Thymus (tissue), 11 donors: ENCODE data around the gene SURF1. TPM values are rescaled to one million over a fixed set of nuclear protein-coding genes. Genes with fewer than 3 reads are reported as not detected.

Experiments
- DNase-seq, 9 donors: peaks; one replicate each; pipeline ENCODE4 v3.0.0-alpha.2; 2013; ENCODE audit warnings: low spot score in 9 of 9, low read depth in 6 of 9, missing footprints in 1 of 9
- H3K27ac ChIP-seq, 2 donors: one replicate each; pipeline ENCODE4 v1.5.1; 2013; ENCODE audit warnings: control low read depth in 1 of 2, low read depth in 1 of 2, low read length in 1 of 2, mild to moderate bottlenecking in 1 of 2, moderate library complexity in 1 of 2
- H3K27me3 ChIP-seq, 2 donors: one replicate each; pipeline ENCODE4 v1.5.1; 2013; ENCODE audit warnings: low read length in 1 of 2; ENCODE audit not compliant: control insufficient read depth in 2 of 2, insufficient read depth in 1 of 2
- H3K36me3 ChIP-seq, 2 donors: one replicate each; pipeline ENCODE4 v1.5.1; 2013; ENCODE audit warnings: low read length in 1 of 2, mild to moderate bottlenecking in 1 of 2, moderate library complexity in 1 of 2; ENCODE audit not compliant: control insufficient read depth in 2 of 2, insufficient read depth in 2 of 2
- H3K4me1 ChIP-seq, 2 donors: one replicate each; pipeline ENCODE4 v1.5.1; 2013; ENCODE audit warnings: low read length in 2 of 2; ENCODE audit not compliant: control insufficient read depth in 2 of 2, insufficient read depth in 2 of 2
- H3K4me3 ChIP-seq, 2 donors: one replicate each; pipeline ENCODE4 v1.5.1; 2013; ENCODE audit warnings: low read length in 2 of 2, control low read depth in 1 of 2, mild to moderate bottlenecking in 1 of 2
- H3K9me3 ChIP-seq, 2 donors: one replicate each; pipeline ENCODE4 v1.5.1; 2013; ENCODE audit warnings: low read length in 1 of 2, mild to moderate bottlenecking in 1 of 2; ENCODE audit not compliant: control insufficient read depth in 2 of 2, insufficient read depth in 1 of 2
- WGBS: extraction: QIAGEN DNeasy Blood & Tissue Kit; methylation state at CpG from one replicate; pipeline ENCODE4 v1.1.7; 2013; 5-methylcytosine and 5-hydroxymethylcytosine counted together
- polyA plus RNA-seq: library from polyadenylated mRNA; stranded (reverse); fragments of 200-250 nt; gene quantifications from one replicate; pipeline ENCODE4 v1.2.3, GENCODE V29; 2013
- total RNA-seq: library from RNA; stranded (reverse); fragments of 120-200 nt; gene quantifications from one replicate; pipeline ENCODE4 v1.2.4, GENCODE V29; 2013
- donor health status: healthy.

Gene SURF1
- total and polyA plus RNA-seq, 2 donors, result 31.9 to 84.0 TPM

DNA sequence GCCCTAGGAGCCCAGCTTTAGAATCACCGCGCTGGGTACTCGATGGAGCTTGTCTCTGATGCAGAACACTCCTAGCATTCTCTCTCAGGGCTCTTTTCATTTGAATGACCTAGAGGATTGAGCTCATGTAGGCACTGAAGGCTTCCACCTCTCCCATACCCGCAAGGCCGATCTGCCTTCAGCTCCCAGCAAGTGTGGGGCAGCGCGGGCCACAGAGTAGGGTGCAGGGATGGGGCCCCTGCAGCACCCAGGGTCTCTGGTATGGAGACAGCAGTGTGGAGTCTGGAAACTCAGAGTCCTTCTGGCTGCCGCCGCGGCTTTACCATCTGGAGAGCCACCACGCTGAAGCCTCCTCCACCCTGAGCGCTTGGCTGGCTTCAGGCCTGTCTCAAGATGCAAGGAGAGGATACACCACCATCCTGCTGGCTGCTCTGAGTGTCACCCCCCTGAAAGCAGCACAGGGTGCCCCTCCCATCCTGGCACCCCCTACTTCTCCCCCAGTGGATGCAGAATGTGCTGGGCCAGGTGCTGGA, 32.8 kb upstream of the SURF1 start:
- no peaks in the 10 kb centered on the region for H3K27me3 ChIP-seq
- DNase-seq, result no peak

DNA sequence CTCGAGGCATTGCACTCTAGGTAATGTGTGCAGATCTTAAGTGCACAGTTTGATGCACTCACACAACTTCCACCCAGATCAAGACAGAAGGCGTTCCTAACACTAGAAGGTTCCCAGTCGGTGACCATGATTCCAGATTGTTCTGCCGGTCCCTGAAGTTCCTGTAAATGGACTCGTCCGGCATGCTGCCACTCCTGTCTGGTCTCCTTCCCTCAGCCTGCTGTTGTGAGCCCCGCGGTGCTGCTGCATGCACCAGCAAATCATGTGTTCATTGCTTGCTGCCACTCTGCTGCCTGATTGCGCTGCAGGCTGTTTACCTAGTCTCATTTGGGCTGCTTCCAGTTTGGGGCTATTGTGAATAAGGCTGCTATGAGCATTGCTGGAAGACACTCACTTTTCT, 31.4 kb upstream of the SURF1 start:
- Histone ChIP-seq H3K9me3 (peaks cover 0 to 4% of the 10 kb centered on the region in 2 donors), H3K4me3 (no peak overlapping the region), H3K4me1 (peaks cover 0 to 2% of the 10 kb centered on the region in 2 donors), H3K27ac (no peak overlapping the region), H3K36me3 (no peaks in the 10 kb centered on the region), H3K27me3 (no peaks in the 10 kb centered on the region)
- WGBS, result 93% methylated on average over 9 of the region's 9 CpGs
- DNase-seq, result no peak

More for the DNA sequence above, 32.8 kb upstream of the SURF1 start:
- H3K36me3 ChIP-seq, result no peaks in the 10 kb centered on the region
- WGBS, result 98% methylated on average over 12 of the region's 12 CpGs
- H3K9me3 ChIP-seq, result peaks cover 0 to 4% of the 10 kb centered on the region in 2 donors
- no peak overlapping the region for H3K4me3 ChIP-seq
- peaks cover 0 to 2% of the 10 kb centered on the region in 2 donors for H3K4me1 ChIP-seq
- no peak overlapping the region for H3K27ac ChIP-seq

DNA sequence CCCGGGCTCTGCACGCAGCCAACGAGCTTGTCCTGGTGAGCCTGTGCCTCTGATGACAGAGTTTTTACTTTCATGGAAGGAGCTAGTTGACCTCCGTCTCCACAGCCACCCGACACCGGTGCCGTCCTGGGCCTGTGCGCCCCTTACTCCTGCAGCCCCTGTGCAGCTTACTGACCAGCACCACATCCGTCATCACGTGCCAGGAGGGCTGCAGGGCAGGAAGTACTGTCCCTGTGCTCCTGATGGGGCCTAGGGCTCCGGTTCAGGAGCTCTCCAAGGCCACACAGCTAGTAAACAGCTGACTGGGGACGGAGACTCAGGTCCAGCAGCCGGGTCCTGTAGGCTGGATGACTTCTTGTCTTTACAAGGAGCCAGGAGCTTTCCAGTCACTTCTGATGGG, 30.1 kb upstream of the SURF1 start:
- peaks cover 0 to 4% of the 10 kb centered on the region in 2 donors for H3K9me3 ChIP-seq
- no peak overlapping the region for H3K4me3 ChIP-seq
- 97% methylated on average over 13 of the region's 13 CpGs for WGBS
- no peaks in the 10 kb centered on the region for H3K27me3 ChIP-seq
- H3K27ac ChIP-seq, result no peak overlapping the region
- peaks cover 0 to 2% of the 10 kb centered on the region in 2 donors for H3K4me1 ChIP-seq
- no peak for DNase-seq
- no peaks in the 10 kb centered on the region for H3K36me3 ChIP-seq

DNA sequence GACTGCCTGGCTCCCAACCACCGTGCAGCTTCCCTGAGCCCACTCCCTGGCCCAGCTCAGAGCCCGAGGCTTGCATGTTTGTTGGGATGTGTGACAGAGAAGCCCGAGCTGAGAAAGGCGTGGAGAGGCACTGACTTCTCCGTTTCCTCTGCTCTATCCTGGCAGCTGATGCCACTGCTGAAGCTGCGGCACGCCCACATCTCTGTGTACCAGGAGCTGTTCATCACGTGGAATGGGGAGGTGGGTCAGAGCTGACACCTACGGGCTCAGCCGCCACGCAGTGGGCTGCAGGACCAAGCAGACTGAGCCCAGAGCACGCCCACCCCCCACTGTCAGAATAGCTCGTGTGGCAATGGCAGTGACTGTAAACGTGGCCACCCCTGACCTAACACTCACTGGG, 29.2 kb upstream of the SURF1 start:
- H3K27me3 ChIP-seq, result no peaks in the 10 kb centered on the region
- no peak for DNase-seq
- H3K36me3 ChIP-seq, result no peaks in the 10 kb centered on the region
- WGBS, result 96% methylated on average over 14 of the region's 14 CpGs
- H3K9me3 ChIP-seq, result no peaks in the 10 kb centered on the region
- H3K4me1 ChIP-seq, result peaks cover 0 to 1% of the 10 kb centered on the region in 2 donors
- H3K4me3 ChIP-seq, result no peak overlapping the region
- no peak overlapping the region for H3K27ac ChIP-seq

DNA sequence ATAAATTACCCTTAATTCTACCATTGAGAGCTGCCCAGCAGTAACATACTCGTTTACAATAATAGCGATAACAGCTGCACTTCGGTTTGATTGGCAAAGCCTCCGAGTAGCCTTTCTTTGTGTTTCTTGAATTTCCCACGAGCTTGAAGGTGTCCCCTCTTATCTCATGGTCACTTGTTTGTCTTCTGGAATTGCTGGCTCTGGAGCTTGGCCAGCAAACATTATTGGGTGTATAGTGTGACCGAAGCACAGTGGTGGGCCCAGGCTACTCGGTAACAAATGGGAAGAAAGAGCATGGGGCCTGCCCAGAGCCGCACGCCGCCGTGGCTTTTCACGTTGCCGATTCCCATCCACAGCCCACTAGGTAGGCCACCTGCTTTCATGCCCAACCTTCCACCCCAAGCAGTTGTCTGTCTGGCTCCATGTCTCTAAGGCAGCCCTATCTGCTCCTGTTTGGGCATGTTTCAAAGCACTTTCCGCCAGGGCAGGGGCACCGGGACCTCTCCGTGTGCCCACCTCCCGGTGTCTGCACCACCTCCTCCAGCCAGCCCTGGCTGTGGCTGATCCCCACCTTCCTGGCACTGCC, 28.5 kb upstream of the SURF1 start:
- Histone ChIP-seq H3K4me1 (no peaks in the 10 kb centered on the region), H3K27me3 (no peaks in the 10 kb centered on the region), H3K9me3 (no peaks in the 10 kb centered on the region), H3K27ac (no peak overlapping the region), H3K36me3 (no peaks in the 10 kb centered on the region), H3K4me3 (no peak overlapping the region)
- 91% methylated on average over 17 of the region's 17 CpGs for whole genome bisulfite sequencing
- DNase-seq, result no peak

DNA sequence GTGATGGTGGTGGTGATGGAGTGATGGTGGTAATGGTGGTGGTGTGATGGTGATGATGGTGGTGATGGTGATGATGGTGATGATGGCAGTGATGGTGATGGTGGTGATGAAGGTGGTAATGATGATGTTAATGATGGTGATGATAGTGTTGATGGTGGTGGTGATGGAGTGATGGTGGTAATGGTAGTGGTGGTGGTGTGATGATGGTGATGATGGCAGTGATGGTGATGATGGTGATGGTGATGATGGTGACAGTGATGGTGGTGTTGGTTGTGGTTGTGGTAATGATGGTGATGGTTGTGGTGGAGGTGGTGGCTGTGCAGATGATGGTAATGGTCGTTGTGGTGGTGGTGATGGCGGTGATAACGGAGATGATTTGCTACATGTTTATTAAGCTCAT, 27.2 kb upstream of the SURF1 start:
- WGBS, result 94% methylated on average over 3 of the region's 3 CpGs
- H3K4me3 ChIP-seq, result no peak overlapping the region

DNA sequence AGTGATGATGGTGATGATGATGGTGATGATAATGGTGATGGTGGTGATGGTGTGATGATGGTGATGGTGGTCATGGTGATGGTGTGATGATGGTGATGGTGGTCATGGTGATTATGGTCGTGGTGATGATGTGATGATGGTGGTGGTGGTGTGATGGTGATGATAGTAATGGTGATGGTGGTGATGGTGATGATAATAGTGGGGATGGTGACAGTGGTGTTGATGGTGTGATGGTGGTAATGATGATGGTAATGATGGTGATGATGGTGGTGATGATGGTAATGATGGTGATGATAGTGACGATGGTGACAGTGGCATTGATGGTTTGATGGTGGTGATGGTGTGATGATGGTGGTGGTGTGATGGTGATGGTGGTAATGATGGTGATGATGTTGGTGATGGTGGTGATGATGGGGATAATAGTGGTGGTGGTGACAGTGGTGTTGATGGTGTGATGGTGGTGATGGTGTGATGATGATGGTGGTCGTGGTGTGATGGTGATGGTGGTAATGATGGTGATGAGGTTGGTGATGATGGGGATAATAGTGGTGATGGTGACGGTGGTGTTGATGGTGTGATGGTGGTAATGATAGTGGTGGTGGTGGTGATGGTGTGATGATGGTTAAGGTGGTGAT, 26.3 kb upstream of the SURF1 start:
- H3K9me3 ChIP-seq, result no peaks in the 10 kb centered on the region
- H3K4me3 ChIP-seq, result no peak overlapping the region
- no peaks in the 10 kb centered on the region for H3K36me3 ChIP-seq
- H3K4me1 ChIP-seq, result no peaks in the 10 kb centered on the region
- 83% methylated on average over 4 of the region's 4 CpGs for WGBS
- H3K27me3 ChIP-seq, result no peaks in the 10 kb centered on the region
- no peak for DNase-seq
- no peak overlapping the region for H3K27ac ChIP-seq

More for the DNA sequence above, 27.2 kb upstream of the SURF1 start:
- H3K4me1 ChIP-seq, result no peaks in the 10 kb centered on the region
- DNase-seq, result no peak
- no peak overlapping the region for H3K27ac ChIP-seq
- no peaks in the 10 kb centered on the region for H3K27me3 ChIP-seq
- H3K36me3 ChIP-seq, result no peaks in the 10 kb centered on the region
- H3K9me3 ChIP-seq, result no peaks in the 10 kb centered on the region

DNA sequence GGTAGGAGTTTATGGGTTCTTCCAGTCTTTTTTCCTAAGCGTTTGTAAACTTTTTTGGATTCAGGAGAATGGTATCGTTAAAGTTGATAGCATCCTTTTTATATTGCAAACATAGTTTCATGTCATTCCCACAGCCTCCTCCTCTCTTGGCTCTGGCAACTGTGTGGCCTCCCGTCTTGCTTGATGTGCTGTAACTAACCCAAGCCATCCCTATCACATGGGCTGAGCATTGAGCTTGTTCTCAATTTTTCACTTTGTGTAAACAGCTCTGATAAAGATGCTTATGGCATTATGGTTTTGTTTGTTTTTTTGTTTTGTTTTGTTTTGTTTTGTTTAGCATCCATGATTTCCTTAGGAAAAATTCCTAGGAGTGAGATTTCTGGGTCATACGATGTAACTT, 24.4 kb upstream of the SURF1 start:
- DNase-seq, result no peak
- Histone ChIP-seq H3K27me3 (peaks cover 0 to 5% of the 10 kb centered on the region in 2 donors), H3K4me1 (peaks cover 5% of the 10 kb centered on the region in 2 donors), H3K27ac (no peak overlapping the region), H3K9me3 (no peaks in the 10 kb centered on the region), H3K4me3 (no peak overlapping the region), H3K36me3 (no peaks in the 10 kb centered on the region)
- WGBS, result 93% methylated on average over 4 of the region's 4 CpGs

DNA sequence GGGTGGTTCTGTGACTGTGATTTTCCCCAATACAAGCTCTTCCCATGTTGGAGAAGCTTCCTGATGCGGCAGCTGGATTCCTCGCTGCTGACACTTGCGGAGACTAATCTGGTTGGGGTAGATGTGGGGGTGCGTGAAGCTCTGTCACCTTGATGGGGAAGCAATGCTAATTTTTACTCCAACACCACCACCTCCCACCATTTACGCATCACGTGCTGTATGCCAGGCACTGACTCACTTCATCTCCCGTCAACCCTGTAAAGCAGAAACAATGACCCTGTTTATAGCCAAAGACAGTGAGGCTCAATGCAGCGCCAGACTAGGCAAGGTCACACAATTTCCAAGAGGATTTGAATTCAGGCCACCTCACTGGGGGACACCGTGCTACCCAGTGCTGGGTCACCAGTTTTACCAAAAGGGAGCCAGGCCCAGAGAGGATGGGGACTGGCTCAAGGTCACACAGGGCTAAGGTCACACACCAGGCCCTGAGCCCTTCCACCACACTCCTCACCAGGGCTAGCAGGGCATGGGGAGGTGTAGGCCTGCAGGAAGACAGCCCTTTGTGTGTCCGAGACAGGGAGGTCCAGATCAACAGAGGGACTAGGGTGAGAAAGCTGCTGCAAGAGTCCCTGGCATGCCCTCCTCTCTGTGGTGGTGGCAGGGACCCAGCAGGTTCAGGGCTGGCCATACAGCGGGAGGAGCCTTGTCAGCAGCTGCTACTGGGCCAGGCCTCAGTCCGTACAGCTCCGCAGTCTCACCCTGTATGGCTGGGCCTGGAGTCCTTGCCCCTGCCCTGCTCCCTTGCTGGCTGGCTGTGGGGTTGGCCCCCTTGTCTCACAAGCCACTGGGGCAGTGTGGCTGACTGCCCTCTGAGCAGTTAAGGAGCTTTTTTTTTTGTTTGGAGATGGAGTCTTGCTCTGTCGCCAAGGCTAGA, 23.1 kb upstream of the SURF1 start:
- DNase-seq, result no peak
- WGBS, result 98% methylated on average over 14 of the region's 14 CpGs
- H3K9me3 ChIP-seq, result no peaks in the 10 kb centered on the region
- H3K4me1 ChIP-seq, result peaks cover 5 to 11% of the 10 kb centered on the region in 2 donors
- no peak overlapping the region for H3K27ac ChIP-seq
- no peaks in the 10 kb centered on the region for H3K36me3 ChIP-seq
- peaks cover 0 to 5% of the 10 kb centered on the region in 2 donors for H3K27me3 ChIP-seq
- no peak overlapping the region for H3K4me3 ChIP-seq
